ENCODE results near the gene GHITM. TPM values are rescaled to one million over a fixed set of nuclear protein-coding genes. Genes with fewer than 3 reads are reported as not detected.
"Not testable (repeated sequence)": the region's sequence is repeated elsewhere in the genome, so short reads cannot be mapped to it uniquely, and the experiment has no call there.

Gene GHITM
- total and polyA plus RNA-seq, 2 experiments from 2014 or later: 97.1 to 105 TPM

DNA sequence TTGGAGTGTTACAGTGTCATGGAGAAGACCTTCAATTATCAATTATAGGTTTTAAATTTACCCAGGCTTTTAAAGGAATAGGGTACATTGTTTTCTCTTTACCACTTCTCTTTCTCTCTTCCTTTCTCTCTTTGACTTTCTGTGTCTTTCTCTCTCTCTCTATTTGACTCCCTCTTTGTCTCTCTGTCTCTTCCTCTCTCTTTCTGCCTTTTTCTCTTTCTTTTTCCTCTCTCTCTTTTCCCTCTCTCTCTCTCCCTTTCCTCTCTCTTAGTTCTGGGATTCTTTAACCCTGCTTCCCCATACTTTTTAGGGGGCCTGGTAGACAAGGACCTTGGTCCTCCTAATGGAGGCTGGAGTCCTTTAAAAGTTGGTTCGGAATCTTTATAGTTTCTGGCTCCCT, 15.9 kb upstream of the GHITM start (continued):
- TF ChIP-seq, protein P1, sequence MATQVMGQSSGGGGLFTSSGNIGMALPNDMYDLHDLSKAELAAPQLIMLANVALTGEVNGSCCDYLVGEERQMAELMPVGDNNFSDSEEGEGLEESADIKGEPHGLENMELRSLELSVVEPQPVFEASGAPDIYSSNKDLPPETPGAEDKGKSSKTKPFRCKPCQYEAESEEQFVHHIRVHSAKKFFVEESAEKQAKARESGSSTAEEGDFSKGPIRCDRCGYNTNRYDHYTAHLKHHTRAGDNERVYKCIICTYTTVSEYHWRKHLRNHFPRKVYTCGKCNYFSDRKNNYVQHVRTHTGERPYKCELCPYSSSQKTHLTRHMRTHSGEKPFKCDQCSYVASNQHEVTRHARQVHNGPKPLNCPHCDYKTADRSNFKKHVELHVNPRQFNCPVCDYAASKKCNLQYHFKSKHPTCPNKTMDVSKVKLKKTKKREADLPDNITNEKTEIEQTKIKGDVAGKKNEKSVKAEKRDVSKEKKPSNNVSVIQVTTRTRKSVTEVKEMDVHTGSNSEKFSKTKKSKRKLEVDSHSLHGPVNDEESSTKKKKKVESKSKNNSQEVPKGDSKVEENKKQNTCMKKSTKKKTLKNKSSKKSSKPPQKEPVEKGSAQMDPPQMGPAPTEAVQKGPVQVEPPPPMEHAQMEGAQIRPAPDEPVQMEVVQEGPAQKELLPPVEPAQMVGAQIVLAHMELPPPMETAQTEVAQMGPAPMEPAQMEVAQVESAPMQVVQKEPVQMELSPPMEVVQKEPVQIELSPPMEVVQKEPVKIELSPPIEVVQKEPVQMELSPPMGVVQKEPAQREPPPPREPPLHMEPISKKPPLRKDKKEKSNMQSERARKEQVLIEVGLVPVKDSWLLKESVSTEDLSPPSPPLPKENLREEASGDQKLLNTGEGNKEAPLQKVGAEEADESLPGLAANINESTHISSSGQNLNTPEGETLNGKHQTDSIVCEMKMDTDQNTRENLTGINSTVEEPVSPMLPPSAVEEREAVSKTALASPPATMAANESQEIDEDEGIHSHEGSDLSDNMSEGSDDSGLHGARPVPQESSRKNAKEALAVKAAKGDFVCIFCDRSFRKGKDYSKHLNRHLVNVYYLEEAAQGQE (IDR thresholded peaks at IDR 0.05; ENCODE audit: unreplicated experiment): no peak

- not testable (repeated sequence) for H3K4me1 ChIP-seq (ENCODE audit: insufficient read depth); H2AFZ ChIP-seq; H3K4me3 Mint-ChIP-seq; H3K4me1 Mint-ChIP-seq; H3K27me3 ChIP-seq (ENCODE audit: insufficient read depth); H3K79me2 ChIP-seq (replicated peaks; ENCODE audit: insufficient read depth); ATAC-seq; H3K9me2 ChIP-seq (ENCODE audit: insufficient read depth); H3K36me3 ChIP-seq (ENCODE audit: insufficient read depth); H4K20me1 ChIP-seq (replicated peaks; ENCODE audit: insufficient read depth); H3F3A ChIP-seq (replicated peaks; ENCODE audit: low read depth); H3K4me3 ChIP-seq; H3K4me2 ChIP-seq; H3K27ac Mint-ChIP-seq; H3K27ac ChIP-seq (ENCODE audit: low read depth); H3K27me3 Mint-ChIP-seq (ENCODE audit: insufficient read depth, low read depth, poor library complexity)
- DNase-seq (ENCODE audit: low spot score): peak; percentile 45
- peak in 1 of 2 experiments; percentile 26; a peak in 2 of 4 replicates for TF ChIP-seq CTCF (conservative IDR thresholded peaks at IDR 0.05; ENCODE audit: low read depth in 2 of 2)
- H3K36me3 Mint-ChIP-seq (ENCODE audit: low read depth): peaks cover 15% of the 10 kb centered on the region; the same call in 2 of the 3 replicates
- peaks cover 47% of the 10 kb centered on the region for H3K9me3 Mint-ChIP-seq
Observed at GRCh38 chr10:84125910-84126784, 13.2 kb upstream of the GHITM start.

- H3K27me3 Mint-ChIP-seq (ENCODE audit: insufficient read depth, low read depth, poor library complexity): no peaks in the 10 kb centered on the region
- no peak overlapping the region for H3K27ac Mint-ChIP-seq
- Histone ChIP-seq H3K9me2 (ENCODE audit: insufficient read depth) (peaks cover 12% of the 10 kb centered on the region), H3K36me3 (ENCODE audit: insufficient read depth) (no peaks in the 10 kb centered on the region), H2AFZ (no peak overlapping the region), H3K27ac (ENCODE audit: low read depth) (no peak overlapping the region), H3K4me3 (no peak overlapping the region), H4K20me1 (replicated peaks; ENCODE audit: insufficient read depth) (no peaks in the 10 kb centered on the region), H3K4me1 (ENCODE audit: insufficient read depth) (no peaks in the 10 kb centered on the region), H3K4me2 (no peak overlapping the region), H3K27me3 (ENCODE audit: insufficient read depth) (no peaks in the 10 kb centered on the region), H3F3A (replicated peaks; ENCODE audit: low read depth) (no peaks in the 10 kb centered on the region), H3K79me2 (replicated peaks; ENCODE audit: insufficient read depth) (no peaks in the 10 kb centered on the region)
- ATAC-seq (no peak), DNase-seq (ENCODE audit: low spot score) (no peak)
- H3K9me3 Mint-ChIP-seq: peaks cover 47% of the 10 kb centered on the region
- H3K4me1 Mint-ChIP-seq: no peaks in the 10 kb centered on the region
- H3K4me3 Mint-ChIP-seq: no peak overlapping the region
- H3K36me3 Mint-ChIP-seq (ENCODE audit: low read depth): peaks cover 15% of the 10 kb centered on the region; the same call in 2 of the 3 replicates
- TF ChIP-seq ZNF462 (CRISPR knock-in tag; IDR thresholded peaks at IDR 0.05) (no peak), NANOG (IDR thresholded peaks at IDR 0.05; ENCODE audit: borderline replicate concordance) (no peak)
Observed at GRCh38 chr10:84126785-84127167, 12.5 kb upstream of the GHITM start.
